Panc1 (cell line): ENCODE data around the gene CBX4.

Experiments used
- TCF7L2 ChIP-seq: IDR thresholded peaks from 2 replicates; pipeline ENCODE4 v1.6.1; 2011; ENCODE audit warnings: mild to moderate bottlenecking, low read depth, low read length, inconsistent platforms
- TF ChIP-seq, protein P1 (sequence below): fragments of 450-650 bp; IDR thresholded peaks from 2 replicates; pipeline ENCODE4 v1.5.1; 2017; ENCODE audit warnings: mild to moderate bottlenecking

DNA sequence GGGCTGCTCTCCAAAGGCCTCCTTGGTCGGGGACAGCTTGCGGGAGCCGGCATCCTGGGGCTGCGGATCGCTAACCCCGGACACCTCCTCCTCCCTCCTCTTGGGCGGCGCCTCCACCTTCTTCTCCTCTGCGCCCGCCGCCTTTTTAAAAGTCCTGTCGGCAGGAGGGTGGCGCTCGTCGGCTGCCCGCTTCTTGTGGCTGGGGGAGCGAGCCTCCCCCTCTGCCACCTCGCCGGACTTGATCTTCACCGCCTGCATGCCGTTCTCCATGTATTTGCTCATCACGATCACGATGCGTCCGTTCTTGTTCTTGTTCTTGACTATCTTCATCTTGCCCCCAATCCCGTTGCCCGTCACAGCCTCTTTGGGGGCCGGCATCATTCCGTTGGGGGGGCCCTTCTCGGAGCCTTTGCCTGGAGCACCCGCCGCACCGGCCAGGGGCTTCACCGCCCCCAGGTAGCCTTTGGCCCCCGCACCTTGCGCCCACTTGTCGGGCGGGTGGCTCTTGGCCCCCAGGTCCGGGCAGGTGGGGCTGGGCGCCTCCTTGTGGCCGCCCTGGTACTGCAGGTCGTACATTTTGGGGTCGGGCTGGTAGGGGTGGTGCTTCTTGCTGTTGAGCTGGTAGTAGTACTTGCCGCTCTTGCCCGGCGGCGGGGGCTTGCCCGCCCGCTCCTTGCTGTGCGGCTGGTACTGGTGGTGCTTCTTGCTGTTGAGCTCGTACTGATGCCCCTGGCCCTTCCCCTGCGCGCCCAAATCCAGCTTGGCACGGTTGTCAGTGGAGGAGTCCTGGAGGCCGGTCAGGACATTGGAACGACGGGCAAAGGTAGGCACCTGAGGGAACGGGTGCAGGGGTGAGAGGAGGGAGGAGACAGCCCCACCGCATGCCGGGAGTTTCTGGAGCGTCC, 4.4 kb downstream of the CBX4 start:
- TF ChIP-seq, protein P1, sequence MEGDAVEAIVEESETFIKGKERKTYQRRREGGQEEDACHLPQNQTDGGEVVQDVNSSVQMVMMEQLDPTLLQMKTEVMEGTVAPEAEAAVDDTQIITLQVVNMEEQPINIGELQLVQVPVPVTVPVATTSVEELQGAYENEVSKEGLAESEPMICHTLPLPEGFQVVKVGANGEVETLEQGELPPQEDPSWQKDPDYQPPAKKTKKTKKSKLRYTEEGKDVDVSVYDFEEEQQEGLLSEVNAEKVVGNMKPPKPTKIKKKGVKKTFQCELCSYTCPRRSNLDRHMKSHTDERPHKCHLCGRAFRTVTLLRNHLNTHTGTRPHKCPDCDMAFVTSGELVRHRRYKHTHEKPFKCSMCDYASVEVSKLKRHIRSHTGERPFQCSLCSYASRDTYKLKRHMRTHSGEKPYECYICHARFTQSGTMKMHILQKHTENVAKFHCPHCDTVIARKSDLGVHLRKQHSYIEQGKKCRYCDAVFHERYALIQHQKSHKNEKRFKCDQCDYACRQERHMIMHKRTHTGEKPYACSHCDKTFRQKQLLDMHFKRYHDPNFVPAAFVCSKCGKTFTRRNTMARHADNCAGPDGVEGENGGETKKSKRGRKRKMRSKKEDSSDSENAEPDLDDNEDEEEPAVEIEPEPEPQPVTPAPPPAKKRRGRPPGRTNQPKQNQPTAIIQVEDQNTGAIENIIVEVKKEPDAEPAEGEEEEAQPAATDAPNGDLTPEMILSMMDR = peak; percentile 99
- no peak for TF ChIP-seq TCF7L2
